ENCODE data around the gene KBTBD6. TPM values are rescaled to one million over a fixed set of nuclear protein-coding genes. Genes with fewer than 3 reads are reported as not detected.

Gene KBTBD6
- total RNA-seq, 1 donor, result 17.7 TPM

GRCh38 chr13:41159174-41159573 lies 26.6 kb upstream of the KBTBD6 start:
- H3K4me3 ChIP-seq (ENCODE audit: low read depth, low read length), result no peak overlapping the region
- DNase-seq (ENCODE audit: low read depth), result no peak
- TF ChIP-seq, protein P1, sequence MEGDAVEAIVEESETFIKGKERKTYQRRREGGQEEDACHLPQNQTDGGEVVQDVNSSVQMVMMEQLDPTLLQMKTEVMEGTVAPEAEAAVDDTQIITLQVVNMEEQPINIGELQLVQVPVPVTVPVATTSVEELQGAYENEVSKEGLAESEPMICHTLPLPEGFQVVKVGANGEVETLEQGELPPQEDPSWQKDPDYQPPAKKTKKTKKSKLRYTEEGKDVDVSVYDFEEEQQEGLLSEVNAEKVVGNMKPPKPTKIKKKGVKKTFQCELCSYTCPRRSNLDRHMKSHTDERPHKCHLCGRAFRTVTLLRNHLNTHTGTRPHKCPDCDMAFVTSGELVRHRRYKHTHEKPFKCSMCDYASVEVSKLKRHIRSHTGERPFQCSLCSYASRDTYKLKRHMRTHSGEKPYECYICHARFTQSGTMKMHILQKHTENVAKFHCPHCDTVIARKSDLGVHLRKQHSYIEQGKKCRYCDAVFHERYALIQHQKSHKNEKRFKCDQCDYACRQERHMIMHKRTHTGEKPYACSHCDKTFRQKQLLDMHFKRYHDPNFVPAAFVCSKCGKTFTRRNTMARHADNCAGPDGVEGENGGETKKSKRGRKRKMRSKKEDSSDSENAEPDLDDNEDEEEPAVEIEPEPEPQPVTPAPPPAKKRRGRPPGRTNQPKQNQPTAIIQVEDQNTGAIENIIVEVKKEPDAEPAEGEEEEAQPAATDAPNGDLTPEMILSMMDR (IDR thresholded peaks at IDR 0.05; ENCODE audit: insufficient read depth, low read depth, low read length), result no peak

DNA sequence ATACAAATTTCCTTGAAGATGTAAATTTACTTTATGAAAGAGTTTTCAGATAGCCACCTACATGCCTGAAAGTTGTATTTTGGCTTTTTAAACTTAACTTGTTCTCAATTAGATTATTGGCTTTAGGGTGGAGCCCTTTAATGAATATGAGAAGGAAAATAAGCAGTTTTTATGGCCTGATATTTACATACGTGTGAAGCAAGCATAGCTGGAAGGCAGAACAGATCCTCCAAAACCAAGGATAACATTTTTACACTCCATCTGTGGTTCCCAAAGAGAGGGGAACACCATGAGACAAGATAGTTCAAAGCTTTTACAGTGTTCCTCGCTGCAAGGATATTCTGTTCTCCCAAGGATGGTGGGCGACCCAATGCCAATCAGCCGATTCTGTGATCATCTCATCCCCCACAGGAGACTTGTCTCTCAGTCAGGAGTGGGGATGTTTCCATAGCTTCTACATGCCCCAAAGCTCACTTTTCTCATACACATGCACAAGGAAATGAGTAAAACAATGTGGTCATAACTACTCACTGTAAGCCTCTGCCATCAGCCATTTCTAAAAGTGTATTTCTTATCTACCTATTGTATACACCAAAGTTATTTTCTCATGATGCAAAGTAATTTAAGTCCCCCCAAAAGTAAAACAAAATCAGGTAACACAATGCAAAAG lies 24.6 kb upstream of the KBTBD6 start:
- no peak for DNase-seq (ENCODE audit: low read depth)
- H3K4me3 ChIP-seq (ENCODE audit: low read depth, low read length), result no peak overlapping the region
- TF ChIP-seq, protein P1 (IDR thresholded peaks at IDR 0.05; ENCODE audit: insufficient read depth, low read depth, low read length), result no peak

- TF ChIP-seq, protein P1 (IDR thresholded peaks at IDR 0.05; ENCODE audit: insufficient read depth, low read depth, low read length), result no peak
- DNase-seq (ENCODE audit: low read depth), result no peak
These were observed 24.0 kb upstream of the KBTBD6 start for GRCh38 chr13:41156620-41157019.

GRCh38 chr13:41154042-41154441 lies 21.4 kb upstream of the KBTBD6 start:
- no peak for DNase-seq (ENCODE audit: low read depth)

More at GRCh38 chr13:41156620-41157019, 24.0 kb upstream of the KBTBD6 start:
- no peak overlapping the region for H3K4me3 ChIP-seq (ENCODE audit: low read depth, low read length)

GRCh38 chr13:41152005-41152404 lies 19.4 kb upstream of the KBTBD6 start:
- TF ChIP-seq, protein P1 (IDR thresholded peaks at IDR 0.05; ENCODE audit: insufficient read depth, low read depth, low read length), result no peak
- no peak for DNase-seq (ENCODE audit: low read depth)
- H3K4me3 ChIP-seq (ENCODE audit: low read depth, low read length), result no peak overlapping the region

More at GRCh38 chr13:41154042-41154441, 21.4 kb upstream of the KBTBD6 start:
- TF ChIP-seq, protein P1 (IDR thresholded peaks at IDR 0.05; ENCODE audit: insufficient read depth, low read depth, low read length), result no peak
- H3K4me3 ChIP-seq (ENCODE audit: low read depth, low read length), result no peak overlapping the region

DNA sequence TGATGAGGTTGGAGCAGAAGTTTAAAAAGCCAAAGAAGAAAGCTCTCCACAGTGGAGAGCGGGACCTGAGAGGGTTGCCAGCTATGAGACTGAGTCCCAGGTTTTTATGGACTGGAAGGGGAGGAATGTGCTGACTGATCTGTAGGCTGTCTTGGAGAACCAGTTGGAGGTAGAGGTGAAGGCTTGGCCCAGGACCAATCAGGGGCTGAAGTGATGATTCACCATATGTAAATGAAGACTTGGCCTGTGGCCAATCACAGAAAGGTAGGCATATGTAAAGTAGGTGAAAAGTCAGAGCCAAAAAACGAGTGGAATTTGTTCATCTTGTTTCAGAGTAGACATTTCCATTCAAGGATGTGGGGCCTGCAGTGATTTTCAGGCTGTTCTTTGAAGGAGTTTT lies 17.5 kb upstream of the KBTBD6 start:
- H3K4me3 ChIP-seq (ENCODE audit: low read depth, low read length), result no peak overlapping the region
- no peak for DNase-seq (ENCODE audit: low read depth)
- TF ChIP-seq, protein P1 (IDR thresholded peaks at IDR 0.05; ENCODE audit: insufficient read depth, low read depth, low read length), result no peak
